Femur (tissue), 1 donor: ENCODE data around the gene MOSPD3.
"Not testable (repeated sequence)": the region's sequence is repeated elsewhere in the genome, so short reads cannot be mapped to it uniquely, and the experiment has no call there.

ENCODE experiments used
- DNase-seq: peaks from one replicate; pipeline ENCODE4 v3.0.0-alpha.2; 2017

Gene MOSPD3

GRCh38 chr7:100626530-100627237, 14.3 kb downstream of the MOSPD3 start:
- DNase-seq = peak; percentile 89

GRCh38 chr7:100627238-100627549, 14.9 kb downstream of the MOSPD3 start:
- DNase-seq = no peak

- no peak for DNase-seq
These were observed 16.9 kb downstream of the MOSPD3 start for GRCh38 chr7:100629117-100629716.

- no peak for DNase-seq
These were observed 17.7 kb downstream of the MOSPD3 start for GRCh38 chr7:100630066-100630465.

- peak; percentile 57 for DNase-seq
These were observed 20.8 kb downstream of the MOSPD3 start for GRCh38 chr7:100632951-100633717.

- DNase-seq = no peak
These were observed 27.7 kb downstream of the MOSPD3 start for GRCh38 chr7:100639995-100640516.

- no peak for DNase-seq
These were observed 28.4 kb downstream of the MOSPD3 start for GRCh38 chr7:100640517-100641440.

- DNase-seq = peak; percentile 47
These were observed 29.1 kb downstream of the MOSPD3 start, which contains the start of gene TFR2 for GRCh38 chr7:100641463-100641859. Gene TFR2 (minus strand): TSS chr7:100641552. CDS start chr7:100641509, 43 bp downstream.

- no peak for DNase-seq
These were observed 29.7 kb downstream of the MOSPD3 start for GRCh38 chr7:100641860-100642533.

- DNase-seq = no peak
These were observed 30.2 kb downstream of the MOSPD3 start for GRCh38 chr7:100642534-100642907.

GRCh38 chr7:100649826-100650565, 37.7 kb downstream of the MOSPD3 start:
- DNase-seq = no peak

GRCh38 chr7:100654908-100655831, 42.8 kb downstream of the MOSPD3 start:
- DNase-seq = no peak

- DNase-seq = peak; percentile 82
These were observed 43.8 kb downstream of the MOSPD3 start, which contains the start of gene ACTL6B for GRCh38 chr7:100655908-100656674. Gene ACTL6B (minus strand): TSS chr7:100656448. CDS start chr7:100656354, 94 bp downstream.

GRCh38 chr7:100662194-100662776, 49.9 kb downstream of the MOSPD3 start:
- not testable (repeated sequence) for DNase-seq
